ENCODE data around the gene LAD1. TPM values are rescaled to one million over a fixed set of nuclear protein-coding genes. Genes with fewer than 3 reads are reported as not detected.

LAD1 gene
- total RNA-seq, 1 experiment from 2014 or later, result 0.10 TPM

- no TSS peak for BruUV-seq (replicated peaks)
- in situ Hi-C loops (cut with HindIII; ENCODE audit: low pct_unique_long_range_greater_than_20kb, low sequenced_read_pairs), result no loop called here
- ChIA-PET CTCF (interaction anchor here (0.6 kb wide), 1 partner anchor 26 kb away, joined by 3 read pairs; no protein-coding TSS in a partner anchor), POLR2A (no interaction called here)
- no peak for TF ChIP-seq TCF7L2 (IDR thresholded peaks at IDR 0.05; ENCODE audit: low read depth, low read length)
- TF ChIP-seq POLR2AphosphoS5 (IDR thresholded peaks at IDR 0.05; ENCODE audit: low read depth, low read length), result no peak
- no peak for TF ChIP-seq SIN3A (IDR thresholded peaks at IDR 0.05; ENCODE audit: borderline replicate concordance, insufficient read depth, low read depth, low read length)
- no peak for DNase-seq (ENCODE audit: low read depth, low spot score)
- intact Hi-C loops (cut with micrococcal nuclease; ENCODE audit: unreplicated experiment), result no loop called here
- Histone ChIP-seq H3K36me3 (ENCODE audit: control insufficient read depth, insufficient read depth, low read length) (no peaks in the 10 kb centered on the region), H3K27me3 (ENCODE audit: control insufficient read depth, insufficient read depth, low read length) (no peaks in the 10 kb centered on the region), H3K4me3 (ENCODE audit: low read depth in 2 of 2, low read length in 2 of 2) (no peak overlapping the region), H3K4me1 (ENCODE audit: control insufficient read depth, insufficient read depth, low read length) (no peaks in the 10 kb centered on the region), H3K27ac (ENCODE audit: low read length) (no peak overlapping the region), H3K9me3 (ENCODE audit: control insufficient read depth, insufficient read depth, low read depth, low read length) (no peaks in the 10 kb centered on the region)
- no peak for ATAC-seq
Measured at GRCh38 chr1:201422436-201423030, 23.4 kb upstream of the LAD1 start.

- BruUV-seq (replicated peaks), result no TSS peak
- Histone ChIP-seq H3K36me3 (ENCODE audit: control insufficient read depth, insufficient read depth, low read length) (no peaks in the 10 kb centered on the region), H3K27me3 (ENCODE audit: control insufficient read depth, insufficient read depth, low read length) (no peaks in the 10 kb centered on the region), H3K27ac (ENCODE audit: low read length) (no peak overlapping the region), H3K4me3 (ENCODE audit: low read depth in 2 of 2, low read length in 2 of 2) (no peak overlapping the region), H3K9me3 (ENCODE audit: control insufficient read depth, insufficient read depth, low read depth, low read length) (no peaks in the 10 kb centered on the region), H3K4me1 (ENCODE audit: control insufficient read depth, insufficient read depth, low read length) (no peaks in the 10 kb centered on the region)
- intact Hi-C loops (cut with micrococcal nuclease; ENCODE audit: unreplicated experiment) (no loop called here), in situ Hi-C loops (cut with HindIII; ENCODE audit: low pct_unique_long_range_greater_than_20kb, low sequenced_read_pairs) (no loop called here)
- ATAC-seq, result no peak
- POLR2A ChIA-PET, result no interaction called here
- CTCF ChIA-PET, result interaction anchor here (0.6 to 1.7 kb wide), 2 partner anchors 14 to 26 kb away, joined by 3 to 5 read pairs; no protein-coding TSS in a partner anchor
- DNase-seq (ENCODE audit: low read depth, low spot score), result no peak
- TF ChIP-seq CTCF (IDR thresholded peaks at IDR 0.05), result no peak
- TF ChIP-seq REST (IDR thresholded peaks at IDR 0.05; ENCODE audit: insufficient read depth in 1 of 2, low read depth in 2 of 2, low read length in 1 of 2), result no peak
- no peak for TF ChIP-seq SIN3A (IDR thresholded peaks at IDR 0.05; ENCODE audit: borderline replicate concordance, insufficient read depth, low read depth, low read length)
Measured at GRCh38 chr1:201422026-201422425, 22.9 kb upstream of the LAD1 start.

GRCh38 chr1:201421041-201421440 lies 21.9 kb upstream of the LAD1 start:
- intact Hi-C loops (cut with micrococcal nuclease; ENCODE audit: unreplicated experiment), result no loop called here
- Histone ChIP-seq H3K27ac (ENCODE audit: low read length) (no peak overlapping the region), H3K36me3 (ENCODE audit: control insufficient read depth, insufficient read depth, low read length) (no peaks in the 10 kb centered on the region), H3K4me1 (ENCODE audit: control insufficient read depth, insufficient read depth, low read length) (no peaks in the 10 kb centered on the region), H3K27me3 (ENCODE audit: control insufficient read depth, insufficient read depth, low read length) (no peaks in the 10 kb centered on the region; the same call in 1 of the 2 replicates), H3K4me3 (ENCODE audit: low read depth in 2 of 2, low read length in 2 of 2) (no peak overlapping the region), H3K9me3 (ENCODE audit: control insufficient read depth, insufficient read depth, low read depth, low read length) (no peaks in the 10 kb centered on the region)
- ATAC-seq, result no peak
- CTCF ChIA-PET, result interaction anchor here (0.6 to 1.7 kb wide), 2 partner anchors 15 to 27 kb away, joined by 4 to 5 read pairs; no protein-coding TSS in a partner anchor
- in situ Hi-C loops (cut with HindIII; ENCODE audit: low pct_unique_long_range_greater_than_20kb, low sequenced_read_pairs), result no loop called here
- DNase-seq (ENCODE audit: low read depth, low spot score), result no peak
- no peak for TF ChIP-seq REST (IDR thresholded peaks at IDR 0.05; ENCODE audit: insufficient read depth in 1 of 2, low read depth in 2 of 2, low read length in 1 of 2)
- TF ChIP-seq TCF7L2 (IDR thresholded peaks at IDR 0.05; ENCODE audit: low read depth, low read length), result no peak
- TF ChIP-seq POLR2AphosphoS5 (IDR thresholded peaks at IDR 0.05; ENCODE audit: low read depth, low read length), result no peak
- POLR2A ChIA-PET, result no interaction called here
- BruUV-seq (replicated peaks), result no TSS peak
